SK-N-SH (cell line): Measurements from ENCODE around the gene TSC1. TPM values are rescaled to one million over a fixed set of nuclear protein-coding genes. Genes with fewer than 3 reads are reported as not detected.

Experiments used
- CTCF ChIA-PET: fragments of 300-600, 350-600 bp; formaldehyde crosslinking; extraction: SDS; loops from one replicate; lab custom pipeline; 2021; lab: Yijun Ruan, JAX
- POLR2A ChIA-PET: fragments of 350-600 bp; sonication (Branson Sonifier 250); formaldehyde crosslinking; extraction: SDS; loops from one replicate; lab custom pipeline; 2020; ENCODE audit warnings: antibody characterized with exemption, inconsistent platforms; lab: Yijun Ruan, JAX
- DNase-seq: peaks from one replicate; pipeline ENCODE4 v3.0.0; 2012
- H2AFZ ChIP-seq: fragments of 200-600 bp; sonication (generic); 2 replicates; pipeline ENCODE4 v1.8.1; 2016; ENCODE audit warnings: antibody characterized with exemption, mild to moderate bottlenecking, low read depth
- H3F3A ChIP-seq: fragments of 200-600 bp; sonication (generic); replicated peaks from 2 replicates; pipeline ENCODE3; 2016; ENCODE audit warnings: antibody characterized with exemption, mild to moderate bottlenecking; ENCODE audit not compliant: insufficient read depth
- H3K27ac ChIP-seq, 2 experiments: fragments of 200-500 bp in 1 of 2; fragments of 200-600 bp in 1 of 2; sonication (Bioruptor generic) in 1 of 2; sonication (generic), shearing (Covaris generic) in 1 of 2; 2 replicates each; pipeline versions ENCODE4 v1.5.1 to v1.6.1; 2014 to 2016; ENCODE audit warnings: low read depth in 2 of 2, inconsistent platforms in 1 of 2, low read length in 1 of 2, mild to moderate bottlenecking in 1 of 2, mixed read lengths in 1 of 2
- H3K27me3 ChIP-seq: fragments of 200-600 bp; sonication (generic), shearing (Covaris generic); 2 replicates; pipeline ENCODE4 v1.6.1; 2016; ENCODE audit warnings: mixed run types; ENCODE audit not compliant: insufficient read depth
- H3K36me3 ChIP-seq, 2 experiments: fragments of 200-500 bp in 1 of 2; fragments of 200-600 bp in 1 of 2; sonication (Bioruptor generic) in 1 of 2; sonication (generic) in 1 of 2; replicated peaks in 1 of 2; 2 replicates each; pipeline versions ENCODE3 to v1.5.1; 2014 to 2016; ENCODE audit warnings: low read length in 1 of 2, mild to moderate bottlenecking in 1 of 2; ENCODE audit not compliant: insufficient read depth in 2 of 2, control insufficient read depth in 1 of 2
- H3K4me1 ChIP-seq, 2 experiments: fragments of 200-500 bp in 1 of 2; fragments of 200-600 bp in 1 of 2; sonication (Bioruptor generic) in 1 of 2; sonication (generic), shearing (Covaris generic) in 1 of 2; 2 replicates each; pipeline versions ENCODE4 v1.5.1 to v1.6.1; 2014 to 2016; ENCODE audit warnings: low read depth in 1 of 2, low read length in 1 of 2, mixed run types in 1 of 2; ENCODE audit not compliant: insufficient read depth in 2 of 2, control insufficient read depth in 1 of 2
- H3K4me2 ChIP-seq: fragments of 200-600 bp; sonication (generic), shearing (Covaris generic); 2 replicates; pipeline ENCODE4 v1.6.1; 2017; ENCODE audit warnings: mixed run types
- H3K4me3 ChIP-seq, 2 experiments: fragments of 200-500 bp in 1 of 2; fragments of 200-600 bp in 1 of 2; sonication (Bioruptor generic) in 1 of 2; sonication (generic), shearing (Covaris generic) in 1 of 2; 2 replicates each; pipeline versions ENCODE4 v1.5.1 to v1.8.1; 2014 to 2016; ENCODE audit warnings: low read depth in 2 of 2, inconsistent platforms in 1 of 2, low read length in 1 of 2, mild to moderate bottlenecking in 1 of 2, mixed read lengths in 1 of 2, moderate library complexity in 1 of 2
- H3K79me2 ChIP-seq: fragments of 200-600 bp; sonication (generic); 2 replicates; pipeline ENCODE4 v1.8.1; 2017; ENCODE audit warnings: mild to moderate bottlenecking; ENCODE audit not compliant: insufficient read depth
- H3K9ac ChIP-seq: fragments of 200-600 bp; sonication (generic); 2 replicates; pipeline ENCODE4 v1.6.1; 2017; ENCODE audit warnings: mixed run types
- H3K9me2 ChIP-seq: fragments of 200-600 bp; sonication (generic); 2 replicates; pipeline ENCODE4 v1.6.1; 2017; ENCODE audit warnings: mixed run types
- H3K9me3 ChIP-seq: fragments of 200-600 bp; sonication (generic); 2 replicates; pipeline ENCODE4 v1.6.1; 2017; ENCODE audit warnings: mixed run types, mild to moderate bottlenecking, moderate library complexity
- H4K20me1 ChIP-seq: fragments of 200-600 bp; sonication (generic); 2 replicates; pipeline ENCODE4 v1.6.1; 2017; ENCODE audit warnings: mild to moderate bottlenecking, mixed run types; ENCODE audit not compliant: insufficient read depth
- CTCF ChIP-seq: fragments of 200-600 bp; sonication (generic); IDR thresholded peaks from 2 replicates; pipeline ENCODE4 v1.6.1; 2017; ENCODE audit warnings: antibody characterized with exemption, mild to moderate bottlenecking, moderate library complexity
- EP300 ChIP-seq, 2 experiments: IDR thresholded peaks; 2 replicates each; pipeline versions ENCODE4 v1.4.0 to v1.6.1; 2012; ENCODE audit warnings: borderline replicate concordance in 1 of 2, low read depth in 1 of 2, low read length in 1 of 2
- IRF3 ChIP-seq: fragments of 150-350 bp; IDR thresholded peaks from 2 replicates; pipeline ENCODE4 v1.6.1; 2016; ENCODE audit warnings: mild to moderate bottlenecking, low read depth, low read length
- JUND ChIP-seq: IDR thresholded peaks from 2 replicates; pipeline ENCODE4 v1.4.0; 2012
- MAX ChIP-seq: IDR thresholded peaks from 2 replicates; pipeline ENCODE4 v1.4.0; 2012; ENCODE audit warnings: low read depth
- NRF1 ChIP-seq: IDR thresholded peaks from 2 replicates; pipeline ENCODE4 v1.6.1; 2012; ENCODE audit warnings: low read depth, mild to moderate bottlenecking, low read length
- RAD21 ChIP-seq: IDR thresholded peaks from 2 replicates; pipeline ENCODE4 v1.6.1; 2012; ENCODE audit warnings: mild to moderate bottlenecking, low read length
- RCOR1 ChIP-seq: fragments of 150-350 bp; IDR thresholded peaks from 2 replicates; pipeline ENCODE4 v1.6.1; 2017; ENCODE audit warnings: antibody characterized with exemption, low read length
- RFX5 ChIP-seq: IDR thresholded peaks from 2 replicates; pipeline ENCODE4 v1.6.1; 2012; ENCODE audit warnings: mild to moderate bottlenecking, improper control_type of control experiment, low read length
- SMC3 ChIP-seq: IDR thresholded peaks from 2 replicates; pipeline ENCODE4 v1.6.1; 2012; ENCODE audit warnings: low read depth, low read length, improper control_type of control experiment
- USF1 ChIP-seq: IDR thresholded peaks from 2 replicates; pipeline ENCODE4 v1.4.0; 2012; ENCODE audit warnings: low read depth, borderline replicate concordance
- ZBTB33 ChIP-seq: IDR thresholded peaks from 2 replicates; pipeline ENCODE4 v1.4.0; 2012; ENCODE audit warnings: low read depth, borderline replicate concordance
- WGBS: methylation state at CpG from one replicate; pipeline ENCODE4 v1.1.6; 2017; ENCODE audit warnings: low lambda C conversion rate; 5-methylcytosine and 5-hydroxymethylcytosine counted together
- polyA plus RNA-seq, 3 experiments: library from polyadenylated mRNA; depleted of rRNA; stranded (reverse); fragments of >200 nt; gene quantifications; 2 replicates each; pipeline ENCODE4 v1.2.3, GENCODE V29; 2012

TSC1 gene
- polyA plus RNA-seq, 1 of the 3 experiments (the other 2 are of a cell fraction), result 18.3 TPM

- no peak overlapping the region for H3K27ac ChIP-seq
- no peak overlapping the region for H2AFZ ChIP-seq
- no peaks in the 10 kb centered on the region for H3K9me3 ChIP-seq
- H3K4me1 ChIP-seq, result peaks cover 0 to 2% of the 10 kb centered on the region in 2 experiments; a peak in 1 of 4 replicates
- ChIA-PET CTCF (interaction anchor here (0.6 to 1.4 kb wide), 10 partner anchors 8 to 79 kb away, joined by 3 to 6 read pairs (median 3); partner anchors contain the start of gene TSC1), POLR2A (no interaction called here)
- H3K36me3 ChIP-seq, result no peaks in the 10 kb centered on the region
- TF ChIP-seq SMC3, result no peak
- no peak for TF ChIP-seq ZBTB33
- no peak for TF ChIP-seq MAX
- no peak for TF ChIP-seq RAD21
- TF ChIP-seq NRF1, result no peak
- no peak for TF ChIP-seq USF1
- TF ChIP-seq RCOR1, result no peak
- TF ChIP-seq JUND, result no peak
- TF ChIP-seq IRF3, result no peak
- no peak for TF ChIP-seq EP300 (IDR thresholded peaks at IDR 0.05; ENCODE audit: borderline replicate concordance in 1 of 2, low read depth in 1 of 2, low read length in 1 of 2)
- H3K27me3 ChIP-seq, result peaks cover 33% of the 10 kb centered on the region; the same call in 1 of the 2 replicates
- 63% methylated on average over 6 of the region's 18 CpGs for WGBS
- H3K9ac ChIP-seq, result no peak overlapping the region
- no peaks in the 10 kb centered on the region for H3K9me2 ChIP-seq
- no peak for DNase-seq
- no peaks in the 10 kb centered on the region for H3K79me2 ChIP-seq
- no peak overlapping the region for H3K4me3 ChIP-seq
- no peaks in the 10 kb centered on the region for H4K20me1 ChIP-seq
- no peak overlapping the region for H3K4me2 ChIP-seq
- no peaks in the 10 kb centered on the region for H3F3A ChIP-seq
These were observed 28.8 kb upstream of the TSC1 start for GRCh38 chr9:132973166-132973565.

- Histone ChIP-seq H3F3A (no peaks in the 10 kb centered on the region), H3K4me3 (no peak overlapping the region), H3K27me3 (peaks cover 30% of the 10 kb centered on the region; the same call in 1 of the 2 replicates), H3K9me2 (no peaks in the 10 kb centered on the region), H3K4me2 (no peak overlapping the region), H3K9me3 (no peaks in the 10 kb centered on the region), H3K36me3 (no peaks in the 10 kb centered on the region), H3K79me2 (no peaks in the 10 kb centered on the region), H3K4me1 (peaks cover 0 to 2% of the 10 kb centered on the region in 2 experiments; a peak in 1 of 4 replicates), H3K9ac (no peak overlapping the region), H4K20me1 (no peaks in the 10 kb centered on the region), H3K27ac (no peak overlapping the region), H2AFZ (no peak overlapping the region)
- POLR2A ChIA-PET, result no interaction called here
- DNase-seq, result no peak
- CTCF ChIA-PET, result interaction anchor here (1.3 to 1.9 kb wide), 4 partner anchors 15 to 72 kb away, joined by 3 to 8 read pairs (median 6); no protein-coding TSS in a partner anchor
- TF ChIP-seq RFX5 (no peak), CTCF (no peak)
- WGBS, result 84% methylated on average over 14 of the region's 16 CpGs
These were observed 26.1 kb upstream of the TSC1 start for GRCh38 chr9:132970324-132971062.
